ENCODE measurements around the gene SCUBE3.

- TF ChIP-seq, protein P1, sequence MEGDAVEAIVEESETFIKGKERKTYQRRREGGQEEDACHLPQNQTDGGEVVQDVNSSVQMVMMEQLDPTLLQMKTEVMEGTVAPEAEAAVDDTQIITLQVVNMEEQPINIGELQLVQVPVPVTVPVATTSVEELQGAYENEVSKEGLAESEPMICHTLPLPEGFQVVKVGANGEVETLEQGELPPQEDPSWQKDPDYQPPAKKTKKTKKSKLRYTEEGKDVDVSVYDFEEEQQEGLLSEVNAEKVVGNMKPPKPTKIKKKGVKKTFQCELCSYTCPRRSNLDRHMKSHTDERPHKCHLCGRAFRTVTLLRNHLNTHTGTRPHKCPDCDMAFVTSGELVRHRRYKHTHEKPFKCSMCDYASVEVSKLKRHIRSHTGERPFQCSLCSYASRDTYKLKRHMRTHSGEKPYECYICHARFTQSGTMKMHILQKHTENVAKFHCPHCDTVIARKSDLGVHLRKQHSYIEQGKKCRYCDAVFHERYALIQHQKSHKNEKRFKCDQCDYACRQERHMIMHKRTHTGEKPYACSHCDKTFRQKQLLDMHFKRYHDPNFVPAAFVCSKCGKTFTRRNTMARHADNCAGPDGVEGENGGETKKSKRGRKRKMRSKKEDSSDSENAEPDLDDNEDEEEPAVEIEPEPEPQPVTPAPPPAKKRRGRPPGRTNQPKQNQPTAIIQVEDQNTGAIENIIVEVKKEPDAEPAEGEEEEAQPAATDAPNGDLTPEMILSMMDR (IDR thresholded peaks at IDR 0.05): no peak
- no peak for TF ChIP-seq POLR2A (IDR thresholded peaks at IDR 0.05)
Observed at GRCh38 chr6:35293681-35294080, 79.9 kb downstream of the SCUBE3 start.
